Measurements from ENCODE around the gene R3HDM2. TPM values are rescaled to one million over a fixed set of nuclear protein-coding genes. Genes with fewer than 3 reads are reported as not detected.

R3HDM2 gene
- total and polyA plus RNA-seq, 2 donors (not counting 1 experiment from before 2014, with no cell fraction given), result 104 to 129 TPM

DNA sequence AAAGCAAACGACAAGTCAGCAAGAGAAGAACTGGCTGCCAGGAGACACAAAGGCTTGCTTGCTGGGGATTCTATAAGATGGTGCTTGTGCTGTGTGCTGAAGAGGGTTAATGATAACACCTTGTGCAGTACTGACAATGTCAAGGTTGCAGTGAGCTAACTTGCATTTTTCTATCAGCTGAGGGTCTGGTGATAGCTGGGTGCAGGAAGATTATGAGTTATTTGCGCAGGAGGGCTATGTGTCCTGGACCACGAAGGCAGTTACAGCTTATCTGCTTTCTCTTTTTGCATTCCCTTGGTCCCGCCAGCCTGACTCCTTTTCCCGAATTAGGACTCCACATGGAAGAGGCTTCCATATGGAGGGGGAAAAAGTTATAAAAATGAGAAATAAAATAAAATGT is 42.4 kb downstream of the R3HDM2 start:
- Mint-ChIP-seq H3K4me3 (no peak overlapping the region), H3K9me3 (ENCODE audit: insufficient read depth) (no peaks in the 10 kb centered on the region), H3K4me1 (no peaks in the 10 kb centered on the region), H3K27me3 (no peaks in the 10 kb centered on the region), H3K27ac (no peak overlapping the region)
- TF ChIP-seq EZH2 (IDR thresholded peaks at IDR 0.05; ENCODE audit: borderline replicate concordance, insufficient read depth, low read depth, low read length, poor library complexity, severe bottlenecking) (no peak), CTCF (IDR thresholded peaks at IDR 0.05) (no peak)
- H3K4me3 ChIP-seq (ENCODE audit: control extremely low read depth in 1 of 5, extremely low read depth in 1 of 5, insufficient read depth in 1 of 5, low read depth in 2 of 5, low read length in 4 of 5), result no peak overlapping the region
- intact Hi-C loops (cut with micrococcal nuclease), result no loop called here
- peaks cover 0 to 4% (median 0%) of the 10 kb centered on the region in 3 donors for H3K9me3 ChIP-seq (ENCODE audit: control extremely low read depth in 1 of 3, control insufficient read depth in 2 of 3, insufficient read depth in 1 of 3, low read length in 2 of 3)
- ATAC-seq (ENCODE audit: low read depth) (no peak), DNase-seq (no peak)
- no peak overlapping the region for H3K9ac ChIP-seq (ENCODE audit: low read length)
- peaks cover 15% of the 10 kb centered on the region for H3K79me2 ChIP-seq (ENCODE audit: control insufficient read depth, insufficient read depth, low read length)
- H3K36me3 ChIP-seq (replicated peaks in 1 of 2; ENCODE audit: control extremely low read depth in 1 of 2, control insufficient read depth in 1 of 2, extremely low read depth in 1 of 2, insufficient read depth in 2 of 2, low read length in 1 of 2), result peaks cover 8 to 23% of the 10 kb centered on the region in 2 experiments
- no peak overlapping the region for H3K27ac ChIP-seq (ENCODE audit: low read length in 2 of 2)
- ChIA-PET CTCF (interaction anchor here (0.7 kb wide), 1 partner anchor 21 kb away, joined by 3 read pairs; no protein-coding TSS in a partner anchor), POLR2A (no interaction called here)
- H2AFZ ChIP-seq (ENCODE audit: insufficient read depth, low read depth, low read length, poor library complexity, severe bottlenecking), result no peak overlapping the region
- H3K27me3 ChIP-seq (replicated peaks in 1 of 4; ENCODE audit: control extremely low read depth in 1 of 4, control insufficient read depth in 3 of 4, insufficient read depth in 4 of 4, low read length in 3 of 4), result no peaks in the 10 kb centered on the region
- H4K20me1 ChIP-seq (ENCODE audit: control insufficient read depth, insufficient read depth, low read length, poor library complexity, severe bottlenecking), result peaks cover 5% of the 10 kb centered on the region
- no peak overlapping the region for H3K4me2 ChIP-seq (replicated peaks; ENCODE audit: low read depth, low read length, poor library complexity, severe bottlenecking)
- H3K4me1 ChIP-seq (ENCODE audit: control insufficient read depth in 2 of 2, insufficient read depth in 2 of 2, low read length in 2 of 2), result no peaks in the 10 kb centered on the region
- 100% methylated on average over 3 of the region's 5 CpGs for WGBS (ENCODE audit: insufficient coverage)

DNA sequence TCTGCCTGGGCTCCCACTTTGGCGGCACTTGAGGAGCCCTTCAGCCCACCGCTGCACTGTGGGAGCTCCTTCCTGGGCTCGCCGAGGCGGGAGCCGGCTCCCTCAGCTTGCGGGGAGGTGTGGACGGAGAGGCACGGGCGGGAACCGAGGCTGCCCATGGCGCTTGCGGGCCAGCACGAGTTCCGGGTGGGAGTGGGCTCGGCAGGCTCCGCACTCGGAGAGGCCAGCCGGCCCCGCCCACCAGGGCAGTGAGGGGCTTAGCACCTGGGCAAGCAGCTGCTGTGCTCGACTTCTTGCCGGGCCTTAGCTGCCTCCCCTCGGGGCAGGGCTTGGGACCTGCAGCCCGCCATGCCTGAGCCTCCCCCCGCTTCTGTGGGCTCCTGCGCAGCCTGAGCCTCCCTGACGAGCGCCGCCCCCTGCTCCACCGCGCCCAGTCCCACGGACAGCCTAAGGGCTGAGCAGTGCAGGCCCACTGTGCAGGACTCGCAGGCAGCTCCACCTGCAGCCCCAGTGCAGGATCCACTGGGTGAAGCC is 44.6 kb downstream of the R3HDM2 start:
- no peaks in the 10 kb centered on the region for H3K4me1 Mint-ChIP-seq
- no peak overlapping the region for H3K27ac Mint-ChIP-seq
- H3K4me3 ChIP-seq (ENCODE audit: control extremely low read depth in 1 of 5, extremely low read depth in 1 of 5, insufficient read depth in 1 of 5, low read depth in 2 of 5, low read length in 4 of 5), result no peak overlapping the region
- no peak for TF ChIP-seq EZH2 (IDR thresholded peaks at IDR 0.05; ENCODE audit: borderline replicate concordance, insufficient read depth, low read depth, low read length, poor library complexity, severe bottlenecking)
- no peak for TF ChIP-seq CTCF (IDR thresholded peaks at IDR 0.05)
- H3K36me3 ChIP-seq (replicated peaks in 1 of 2; ENCODE audit: control extremely low read depth in 1 of 2, control insufficient read depth in 1 of 2, extremely low read depth in 1 of 2, insufficient read depth in 2 of 2, low read length in 1 of 2), result peaks cover 8 to 17% of the 10 kb centered on the region in 2 experiments
- WGBS (ENCODE audit: insufficient coverage), result 98% methylated on average over 33 of the region's 33 CpGs
- peaks cover 0 to 4% (median 0%) of the 10 kb centered on the region in 3 donors for H3K9me3 ChIP-seq (ENCODE audit: control extremely low read depth in 1 of 3, control insufficient read depth in 2 of 3, insufficient read depth in 1 of 3, low read length in 2 of 3)
- H3K9me3 Mint-ChIP-seq (ENCODE audit: insufficient read depth), result no peaks in the 10 kb centered on the region
- H3K27ac ChIP-seq (ENCODE audit: low read length in 2 of 2), result no peak overlapping the region
- H4K20me1 ChIP-seq (ENCODE audit: control insufficient read depth, insufficient read depth, low read length, poor library complexity, severe bottlenecking), result peaks cover 5% of the 10 kb centered on the region
- POLR2A ChIA-PET, result no interaction called here
- H2AFZ ChIP-seq (ENCODE audit: insufficient read depth, low read depth, low read length, poor library complexity, severe bottlenecking), result no peak overlapping the region
- no peaks in the 10 kb centered on the region for H3K27me3 Mint-ChIP-seq
- H3K4me2 ChIP-seq (replicated peaks; ENCODE audit: low read depth, low read length, poor library complexity, severe bottlenecking), result no peak overlapping the region
- H3K9ac ChIP-seq (ENCODE audit: low read length), result no peak overlapping the region
- H3K4me1 ChIP-seq (ENCODE audit: control insufficient read depth in 2 of 2, insufficient read depth in 2 of 2, low read length in 2 of 2), result no peaks in the 10 kb centered on the region
- ATAC-seq (ENCODE audit: low read depth) (no peak), DNase-seq (no peak)
- intact Hi-C loops (cut with micrococcal nuclease), result no loop called here
- H3K27me3 ChIP-seq (replicated peaks in 1 of 4; ENCODE audit: control extremely low read depth in 1 of 4, control insufficient read depth in 3 of 4, insufficient read depth in 4 of 4, low read length in 3 of 4), result no peaks in the 10 kb centered on the region
- peaks cover 11% of the 10 kb centered on the region for H3K79me2 ChIP-seq (ENCODE audit: control insufficient read depth, insufficient read depth, low read length)
- H3K4me3 Mint-ChIP-seq, result no peak overlapping the region
- CTCF ChIA-PET, result no interaction called here

Data from B cell (primary cell).